H1 (cell line): ENCODE data around the gene ETV5. TPM values are rescaled to one million over a fixed set of nuclear protein-coding genes. Genes with fewer than 3 reads are reported as not detected.

Experiments used
- CTCF ChIA-PET: fragments of 300-600 bp; sonication (Branson Sonifier 250); formaldehyde crosslinking; loops from one replicate; lab custom pipeline; 2021; ENCODE audit not compliant: partially characterized antibody; lab: Charles Lee
- POLR2A ChIA-PET: fragments of 300-600 bp; sonication (Branson Sonifier 250); formaldehyde crosslinking; loops from one replicate; lab custom pipeline; 2021; ENCODE audit warnings: inconsistent platforms; ENCODE audit not compliant: partially characterized antibody; lab: Charles Lee
- DNase-seq, 2 experiments: peaks; one replicate each; pipeline versions ENCODE4 v3.0.0 to v3.0.0-alpha.2; 2010 to 2022; ENCODE audit warnings: low spot score in 2 of 2, low read depth in 1 of 2, mixed read lengths in 1 of 2
- FAIRE-seq: peaks from 2 replicates; lab custom pipeline; 2011; peaks lifted over from hg19 to GRCh38; lab: Jason Lieb, UNC
- H2AFZ ChIP-seq: 2 replicates; pipeline ENCODE4 v1.8.1; 2012; ENCODE audit warnings: low read length, inconsistent platforms
- H2AK5ac ChIP-seq: 2 replicates; pipeline ENCODE4 v1.6.1; 2013; ENCODE audit warnings: low read depth, low read length
- H2BK120ac ChIP-seq: replicated peaks from 2 replicates; pipeline ENCODE3; 2013; ENCODE audit warnings: low read depth, low read length, inconsistent platforms
- H2BK12ac ChIP-seq: 2 replicates; pipeline ENCODE4 v1.6.1; 2013; ENCODE audit warnings: low read depth, low read length
- H2BK15ac ChIP-seq: 2 replicates; pipeline ENCODE4 v1.6.1; 2013; ENCODE audit warnings: low read length
- H2BK20ac ChIP-seq: 2 replicates; pipeline ENCODE4 v1.6.1; 2013; ENCODE audit warnings: low read length
- H2BK5ac ChIP-seq: 2 replicates; pipeline ENCODE4 v1.6.1; 2013; ENCODE audit warnings: low read depth, low read length
- H3K14ac ChIP-seq: 2 replicates; pipeline ENCODE4 v1.6.1; 2013; ENCODE audit warnings: inconsistent platforms; ENCODE audit not compliant: insufficient read length
- H3K18ac ChIP-seq: 2 replicates; pipeline ENCODE4 v1.6.1; 2013; ENCODE audit warnings: low read length; ENCODE audit errors: extremely low read depth
- H3K23ac ChIP-seq: 2 replicates; pipeline ENCODE4 v1.6.1; 2013; ENCODE audit warnings: inconsistent platforms; ENCODE audit not compliant: insufficient read length
- H3K23me2 ChIP-seq: 2 replicates; pipeline ENCODE4 v1.6.1; 2013; ENCODE audit warnings: low read depth, low read length
- H3K27ac ChIP-seq: 2 replicates; pipeline ENCODE4 v1.6.1; 2011; ENCODE audit warnings: low read depth, low read length, inconsistent platforms
- H3K27me3 ChIP-seq, 4 experiments: replicated peaks in 1 of 4; 1 replicate in 1 of 4; 2 replicates in 3 of 4; pipeline versions ENCODE4 v1.6.1 to v1.8.1; 2011 to 2013; ENCODE audit warnings: low read length in 3 of 4, mild to moderate bottlenecking in 3 of 4, inconsistent platforms in 2 of 4, mixed read lengths in 2 of 4, moderate library complexity in 1 of 4; ENCODE audit not compliant: control insufficient read depth in 3 of 4, insufficient read depth in 3 of 4; ENCODE audit errors: extremely low read depth in 1 of 4
- H3K36me3 ChIP-seq, 4 experiments: 2 replicates each; pipeline versions ENCODE4 v1.6.1 to v1.8.1; 2011 to 2013; ENCODE audit warnings: mild to moderate bottlenecking in 4 of 4, low read length in 3 of 4, moderate library complexity in 2 of 4, control low read depth in 1 of 4, inconsistent platforms in 1 of 4; ENCODE audit not compliant: insufficient read depth in 4 of 4, control insufficient read depth in 2 of 4
- H3K4ac ChIP-seq: replicated peaks from 2 replicates; pipeline ENCODE3; 2013; ENCODE audit warnings: low read length, low read depth, mixed read lengths, inconsistent platforms; ENCODE audit not compliant: insufficient read length
- H3K4me1 ChIP-seq, 4 experiments: replicated peaks in 1 of 4; 1 replicate in 1 of 4; 2 replicates in 3 of 4; pipeline versions ENCODE4 v1.6.1 to v1.8.1; 2011 to 2013; ENCODE audit warnings: low read length in 3 of 4, inconsistent platforms in 2 of 4, mixed read lengths in 1 of 4; ENCODE audit not compliant: insufficient read depth in 4 of 4, control insufficient read depth in 3 of 4
- H3K4me2 ChIP-seq, 2 experiments: 2 replicates each; pipeline versions ENCODE4 v1.6.1 to v1.8.1; 2011 to 2013; ENCODE audit warnings: low read depth in 2 of 2, low read length in 2 of 2, control low read depth in 1 of 2, inconsistent platforms in 1 of 2, mild to moderate bottlenecking in 1 of 2; ENCODE audit not compliant: insufficient read depth in 1 of 2
- H3K4me3 ChIP-seq, 4 experiments: fragments of 200-600, 300-600 bp in 1 of 4; sonication (generic), shearing (Covaris generic), sonication (Bioruptor Twin) in 1 of 4; 2 replicates each; pipeline versions ENCODE4 v1.5.1 to v1.8.1; 2011 to 2016; ENCODE audit warnings: low read length in 4 of 4, low read depth in 3 of 4, control low read depth in 2 of 4, inconsistent platforms in 2 of 4, mild to moderate bottlenecking in 2 of 4, mixed read lengths in 1 of 4, moderate library complexity in 1 of 4; ENCODE audit not compliant: insufficient read depth in 2 of 4; ENCODE audit errors: extremely low read depth in 1 of 4
- H3K56ac ChIP-seq: replicated peaks from 2 replicates; pipeline ENCODE3; 2013; ENCODE audit warnings: low read depth, mild to moderate bottlenecking, mixed read lengths, low read length, inconsistent platforms; ENCODE audit not compliant: insufficient read length
- H3K79me1 ChIP-seq: 2 replicates; pipeline ENCODE4 v1.6.1; 2013; ENCODE audit warnings: low read depth, low read length, control low read depth
- H3K79me2 ChIP-seq, 2 experiments: 2 replicates each; pipeline versions ENCODE4 v1.6.1 to v1.8.1; 2012 to 2013; ENCODE audit warnings: low read length in 2 of 2, mild to moderate bottlenecking in 2 of 2, inconsistent platforms in 1 of 2; ENCODE audit not compliant: insufficient read depth in 2 of 2, control insufficient read depth in 1 of 2
- H3K9ac ChIP-seq, 4 experiments: replicated peaks in 1 of 4; 1 replicate in 1 of 4; 2 replicates in 3 of 4; pipeline versions ENCODE4 v1.6.1 to v1.8.1; 2011 to 2013; ENCODE audit warnings: low read depth in 3 of 4, low read length in 3 of 4, control low read depth in 2 of 4, mild to moderate bottlenecking in 2 of 4, moderate library complexity in 2 of 4, inconsistent platforms in 1 of 4; ENCODE audit errors: extremely low read depth in 1 of 4
- H3K9me3 ChIP-seq, 2 experiments: 2 replicates each; pipeline versions ENCODE4 v1.6.1 to v1.8.1; 2012 to 2013; ENCODE audit warnings: mild to moderate bottlenecking in 2 of 2, moderate library complexity in 2 of 2, control low read depth in 1 of 2, inconsistent platforms in 1 of 2, low read depth in 1 of 2, low read length in 1 of 2, mixed read lengths in 1 of 2; ENCODE audit not compliant: insufficient read depth in 2 of 2
- H4K20me1 ChIP-seq, 2 experiments: replicated peaks in 1 of 2; 2 replicates each; pipeline versions ENCODE3 to v1.8.1; 2011 to 2013; ENCODE audit warnings: inconsistent platforms in 2 of 2, low read length in 2 of 2, mild to moderate bottlenecking in 1 of 2; ENCODE audit not compliant: insufficient read depth in 2 of 2, control insufficient read depth in 1 of 2
- H4K5ac ChIP-seq: 2 replicates; pipeline ENCODE4 v1.6.1; 2013; ENCODE audit warnings: low read length, low read depth, mixed read lengths, inconsistent platforms; ENCODE audit not compliant: insufficient read length
- H4K8ac ChIP-seq: 2 replicates; pipeline ENCODE4 v1.8.0; 2013; ENCODE audit warnings: mild to moderate bottlenecking, moderate library complexity, low read length, inconsistent platforms; ENCODE audit not compliant: insufficient read depth; ENCODE audit errors: extremely low read depth
- H4K91ac ChIP-seq: replicated peaks from 2 replicates; pipeline ENCODE3; 2013; ENCODE audit warnings: low read length, mixed read lengths, inconsistent platforms; ENCODE audit not compliant: insufficient read length
- CREB1 ChIP-seq: IDR thresholded peaks from 2 replicates; pipeline ENCODE4 v1.6.1; 2012; ENCODE audit warnings: inconsistent platforms
- CTBP2 ChIP-seq: IDR thresholded peaks from 2 replicates; pipeline ENCODE4 v1.7.0; 2011; ENCODE audit warnings: borderline replicate concordance, mild to moderate bottlenecking, moderate library complexity, mixed read lengths, low read length; ENCODE audit not compliant: insufficient read depth, insufficient read length
- EGR1 ChIP-seq: IDR thresholded peaks from 2 replicates; pipeline ENCODE4 v1.6.1; 2011; ENCODE audit warnings: low read depth, low read length, borderline replicate concordance
- HDAC6 ChIP-seq: IDR thresholded peaks from one replicate; pipeline ENCODE4 v1.7.1; 2012; ENCODE audit warnings: low read depth, mild to moderate bottlenecking, inconsistent platforms, low read length, moderate library complexity
- MAFK ChIP-seq: IDR thresholded peaks from 2 replicates; pipeline ENCODE4 v1.6.1; 2012; ENCODE audit warnings: low read depth, mild to moderate bottlenecking, improper control_type of control experiment, low read length
- POLR2A ChIP-seq, 2 experiments: IDR thresholded peaks; 1 replicate in 1 of 2; 2 replicates in 1 of 2; pipeline ENCODE4 v1.6.1; 2011; ENCODE audit warnings: low read depth in 2 of 2, low read length in 2 of 2, mild to moderate bottlenecking in 2 of 2; ENCODE audit errors: control extremely low read depth in 1 of 2
- SP1 ChIP-seq: IDR thresholded peaks from 2 replicates; pipeline ENCODE4 v1.6.1; 2011; ENCODE audit warnings: low read depth, low read length
- SP2 ChIP-seq: IDR thresholded peaks from 2 replicates; pipeline ENCODE4 v1.6.1; 2012; ENCODE audit warnings: mild to moderate bottlenecking, low read length, inconsistent platforms
- TAF1 ChIP-seq: IDR thresholded peaks from 2 replicates; pipeline ENCODE4 v1.6.1; 2011; ENCODE audit warnings: mild to moderate bottlenecking, low read depth, low read length
- TEAD4 ChIP-seq: IDR thresholded peaks from 2 replicates; pipeline ENCODE4 v1.6.1; 2012; ENCODE audit warnings: low read depth, low read length, inconsistent platforms, mixed read lengths
- ZNF274 ChIP-seq: IDR thresholded peaks from 2 replicates; pipeline ENCODE4 v1.7.0; 2012; ENCODE audit warnings: low read length, borderline replicate concordance; ENCODE audit errors: extremely low read depth
- WGBS, 2 experiments: shearing (Covaris generic) in 1 of 2; methylation state at CpG; one replicate each; pipeline versions ENCODE4 v1.1.6 to v1.1.7; 2013 to 2015; ENCODE audit warnings: low lambda C conversion rate in 2 of 2, mixed read lengths in 2 of 2, inconsistent platforms in 1 of 2, low coverage in 1 of 2, missing lambda C conversion rate in 1 of 2; ENCODE audit not compliant: insufficient replicate concordance in 2 of 2, insufficient coverage in 1 of 2, insufficient read length in 1 of 2; ENCODE audit errors: extremely low coverage in 1 of 2, missing lambda C conversion rate in 1 of 2; 5-methylcytosine and 5-hydroxymethylcytosine counted together
- polyA plus RNA-seq, 7 experiments: library from polyadenylated mRNA; depleted of rRNA in 3 of 7; stranded (reverse) in 5 of 7; unstranded in 2 of 7; fragments of >200 nt in 5 of 7; fragments of 200-250 nt in 2 of 7; gene quantifications; 1 replicate in 5 of 7; 2 replicates in 1 of 7; 4 replicates in 1 of 7; pipeline versions ENCODE4 v1.2.1 to v1.2.3, GENCODE V29; 2011 to 2013; ENCODE audit warnings: missing spikeins in 2 of 7, mixed read lengths in 2 of 7
- total RNA-seq: library from RNA; stranded (reverse); fragmentation: NEBNext Ultra II Directional; extraction: Animal tissue kit (Norgen Biotek cat#: 25700); gene quantifications from 2 replicates; pipeline ENCODE4 v1.2.1, GENCODE V29; 2021
- TF ChIP-seq, protein P1 (sequence below): IDR thresholded peaks from 2 replicates; pipeline ENCODE4 v1.6.1; 2011; ENCODE audit warnings: low read depth, mild to moderate bottlenecking, low read length; ENCODE audit not compliant: insufficient read depth
- TF ChIP-seq, protein P2 (sequence below), 3 experiments: IDR thresholded peaks; 1 replicate in 2 of 3; 2 replicates in 1 of 3; pipeline versions ENCODE4 v1.5.1 to v1.6.1; 2011; ENCODE audit warnings: low read length in 3 of 3, mild to moderate bottlenecking in 3 of 3, inconsistent platforms in 2 of 3, low read depth in 1 of 3, moderate library complexity in 1 of 3; ENCODE audit not compliant: insufficient read depth in 1 of 3; ENCODE audit errors: control extremely low read depth in 1 of 3

Gene ETV5
- total and polyA plus RNA-seq, 2 of the 8 experiments (the other 6 are each of a cell fraction or from before 2014, with no cell fraction given): 13.1 to 36.9 TPM

DNA sequence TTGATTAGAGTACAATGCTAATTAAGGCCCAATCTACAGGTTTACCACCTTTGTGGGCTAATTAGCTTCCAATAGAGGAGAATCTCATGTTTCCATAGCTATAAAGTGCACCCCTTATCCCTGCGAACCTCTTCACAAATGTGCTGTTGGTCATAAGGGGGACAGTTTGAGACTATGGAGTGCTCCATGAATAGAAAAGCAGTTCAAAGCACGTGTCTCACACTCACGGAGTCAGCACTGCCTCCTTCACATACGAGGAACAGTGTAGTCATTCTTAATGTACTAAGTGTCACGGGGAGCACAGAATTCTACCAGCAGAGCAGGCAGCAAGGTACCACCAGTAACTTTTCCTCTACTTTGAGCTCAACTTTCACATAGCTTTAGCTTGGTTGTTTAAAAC, 62.1 kb downstream of the ETV5 start:
- FAIRE-seq (no peak), DNase-seq (no peak)
- Histone ChIP-seq H4K20me1 (no peaks in the 10 kb centered on the region), H2BK120ac (no peak overlapping the region), H3K14ac (no peak overlapping the region), H2BK5ac (no peak overlapping the region), H3K9me3 (no peaks in the 10 kb centered on the region), H4K8ac (no peak overlapping the region), H3K4ac (no peak overlapping the region), H3K9ac (no peak overlapping the region), H3K79me1 (no peaks in the 10 kb centered on the region), H3K79me2 (no peaks in the 10 kb centered on the region), H3K27ac (no peak overlapping the region), H3K23me2 (no peaks in the 10 kb centered on the region), H3K4me2 (no peak overlapping the region), H3K18ac (no peak overlapping the region), H2AFZ (no peak overlapping the region), H3K4me3 (no peak overlapping the region), H2BK15ac (no peak overlapping the region), H4K91ac (no peak overlapping the region), H3K4me1 (no peaks in the 10 kb centered on the region), H2AK5ac (no peak overlapping the region), H4K5ac (no peak overlapping the region), H2BK12ac (no peak overlapping the region), H3K27me3 (no peaks in the 10 kb centered on the region), H3K36me3 (peaks cover 0 to 28% (median 0%) of the 10 kb centered on the region in 4 experiments; a peak in 2 of 8 replicates), H2BK20ac (no peak overlapping the region), H3K56ac (no peak overlapping the region), H3K23ac (no peak overlapping the region)
- WGBS, 2 experiments: 89% methylated on average over 5 of the region's 5 CpGs; no CpG with 5 or more reads in 1 of the 2 experiments
- CTCF ChIA-PET: interaction anchor here (0.9 to 1.9 kb wide), 7 partner anchors 9 to 208 kb away, joined by 3 to 6 read pairs (median 3); partner anchors contain the start of gene ETV5
- POLR2A ChIA-PET: no interaction called here
- TF ChIP-seq HDAC6 (no peak), SP2 (no peak), SP1 (no peak), CREB1 (no peak), EGR1 (no peak), MAFK (no peak), TEAD4 (no peak), ZNF274 (no peak), CTBP2 (no peak), TAF1 (no peak), POLR2A (IDR thresholded peaks at IDR 0.05; ENCODE audit: control extremely low read depth in 1 of 2, low read depth in 2 of 2, low read length in 2 of 2) (no peak)
- TF ChIP-seq, protein P1, sequence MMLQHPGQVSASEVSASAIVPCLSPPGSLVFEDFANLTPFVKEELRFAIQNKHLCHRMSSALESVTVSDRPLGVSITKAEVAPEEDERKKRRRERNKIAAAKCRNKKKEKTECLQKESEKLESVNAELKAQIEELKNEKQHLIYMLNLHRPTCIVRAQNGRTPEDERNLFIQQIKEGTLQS: no peak
- TF ChIP-seq, protein P2, sequence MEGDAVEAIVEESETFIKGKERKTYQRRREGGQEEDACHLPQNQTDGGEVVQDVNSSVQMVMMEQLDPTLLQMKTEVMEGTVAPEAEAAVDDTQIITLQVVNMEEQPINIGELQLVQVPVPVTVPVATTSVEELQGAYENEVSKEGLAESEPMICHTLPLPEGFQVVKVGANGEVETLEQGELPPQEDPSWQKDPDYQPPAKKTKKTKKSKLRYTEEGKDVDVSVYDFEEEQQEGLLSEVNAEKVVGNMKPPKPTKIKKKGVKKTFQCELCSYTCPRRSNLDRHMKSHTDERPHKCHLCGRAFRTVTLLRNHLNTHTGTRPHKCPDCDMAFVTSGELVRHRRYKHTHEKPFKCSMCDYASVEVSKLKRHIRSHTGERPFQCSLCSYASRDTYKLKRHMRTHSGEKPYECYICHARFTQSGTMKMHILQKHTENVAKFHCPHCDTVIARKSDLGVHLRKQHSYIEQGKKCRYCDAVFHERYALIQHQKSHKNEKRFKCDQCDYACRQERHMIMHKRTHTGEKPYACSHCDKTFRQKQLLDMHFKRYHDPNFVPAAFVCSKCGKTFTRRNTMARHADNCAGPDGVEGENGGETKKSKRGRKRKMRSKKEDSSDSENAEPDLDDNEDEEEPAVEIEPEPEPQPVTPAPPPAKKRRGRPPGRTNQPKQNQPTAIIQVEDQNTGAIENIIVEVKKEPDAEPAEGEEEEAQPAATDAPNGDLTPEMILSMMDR (IDR thresholded peaks at IDR 0.05; ENCODE audit: control extremely low read depth in 1 of 3, insufficient read depth in 1 of 3, low read depth in 1 of 3, low read length in 3 of 3): no peak
